OCI-LY7 (cell line): ENCODE measurements around the gene MYO16.

Experiments used
- EZH2phosphoT487 ChIP-seq: fragments of 200-600 bp; sonication (generic); IDR thresholded peaks from 2 replicates; pipeline ENCODE4 v1.6.1; 2018; ENCODE audit warnings: low read depth, borderline replicate concordance, mild to moderate bottlenecking, mixed run types, antibody characterized with exemption, low read length, moderate library complexity, mixed read lengths
- TF ChIP-seq, protein P1 (sequence below): fragments of 200-600 bp; sonication (generic); conservative IDR thresholded peaks from 2 replicates; pipeline ENCODE4 v1.5.1; 2014; ENCODE audit warnings: mild to moderate bottlenecking, antibody characterized with exemption, low read length, moderate library complexity, mixed read lengths

DNA sequence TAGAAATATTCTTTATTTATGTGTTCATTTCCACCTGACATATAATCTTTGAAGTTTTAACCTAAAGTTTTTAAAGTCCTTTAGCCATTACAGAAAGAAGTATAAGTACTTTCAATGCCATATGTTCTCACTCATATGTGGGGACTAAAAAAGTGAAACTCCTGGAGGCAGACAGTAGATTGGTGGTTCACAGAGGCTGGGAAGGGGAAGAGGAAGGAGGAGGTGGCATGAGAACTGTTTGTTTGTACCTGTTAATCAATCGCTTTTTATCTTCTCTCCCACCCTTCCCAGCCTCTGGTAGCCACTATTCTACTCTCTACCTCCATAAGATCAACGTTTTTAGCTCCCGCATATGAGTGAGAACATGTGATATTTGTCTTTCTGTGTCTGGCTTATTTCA, 131.1 kb downstream of the MYO16 start:
- TF ChIP-seq, protein P1, sequence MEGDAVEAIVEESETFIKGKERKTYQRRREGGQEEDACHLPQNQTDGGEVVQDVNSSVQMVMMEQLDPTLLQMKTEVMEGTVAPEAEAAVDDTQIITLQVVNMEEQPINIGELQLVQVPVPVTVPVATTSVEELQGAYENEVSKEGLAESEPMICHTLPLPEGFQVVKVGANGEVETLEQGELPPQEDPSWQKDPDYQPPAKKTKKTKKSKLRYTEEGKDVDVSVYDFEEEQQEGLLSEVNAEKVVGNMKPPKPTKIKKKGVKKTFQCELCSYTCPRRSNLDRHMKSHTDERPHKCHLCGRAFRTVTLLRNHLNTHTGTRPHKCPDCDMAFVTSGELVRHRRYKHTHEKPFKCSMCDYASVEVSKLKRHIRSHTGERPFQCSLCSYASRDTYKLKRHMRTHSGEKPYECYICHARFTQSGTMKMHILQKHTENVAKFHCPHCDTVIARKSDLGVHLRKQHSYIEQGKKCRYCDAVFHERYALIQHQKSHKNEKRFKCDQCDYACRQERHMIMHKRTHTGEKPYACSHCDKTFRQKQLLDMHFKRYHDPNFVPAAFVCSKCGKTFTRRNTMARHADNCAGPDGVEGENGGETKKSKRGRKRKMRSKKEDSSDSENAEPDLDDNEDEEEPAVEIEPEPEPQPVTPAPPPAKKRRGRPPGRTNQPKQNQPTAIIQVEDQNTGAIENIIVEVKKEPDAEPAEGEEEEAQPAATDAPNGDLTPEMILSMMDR = no peak
- no peak for TF ChIP-seq EZH2phosphoT487
